ENCODE measurements around the gene DCUN1D2. TPM values are rescaled to one million over a fixed set of nuclear protein-coding genes. Genes with fewer than 3 reads are reported as not detected.
A peak's percentile ranks its signal among the peaks of the same experiment; 100 is the strongest.
"Not testable (repeated sequence)": the region's sequence is repeated elsewhere in the genome, so short reads cannot be mapped to it uniquely, and the experiment has no call there.

The DCUN1D2 gene
- total RNA-seq, 3 donors from 2014 or later, result 15.8 to 22.4 (median 16.4) TPM

- H3K36me3 ChIP-seq, result no peaks in the 10 kb centered on the region
- H3K27ac ChIP-seq, result no peak overlapping the region
- H3K9me3 ChIP-seq, result no peaks in the 10 kb centered on the region
- intact Hi-C loops (cut with DNase I; ENCODE audit: low total_unique reads), result loop anchor here (1.0 kb wide), 1 partner anchor 14 kb away; no protein-coding TSS in a partner anchor
- no peak overlapping the region for H3K4me3 ChIP-seq
- H3K4me1 ChIP-seq, result no peaks in the 10 kb centered on the region
- no peaks in the 10 kb centered on the region for H3K27me3 ChIP-seq
- no peak for DNase-seq (ENCODE audit: low spot score in 2 of 2)
- TF ChIP-seq, protein P1, sequence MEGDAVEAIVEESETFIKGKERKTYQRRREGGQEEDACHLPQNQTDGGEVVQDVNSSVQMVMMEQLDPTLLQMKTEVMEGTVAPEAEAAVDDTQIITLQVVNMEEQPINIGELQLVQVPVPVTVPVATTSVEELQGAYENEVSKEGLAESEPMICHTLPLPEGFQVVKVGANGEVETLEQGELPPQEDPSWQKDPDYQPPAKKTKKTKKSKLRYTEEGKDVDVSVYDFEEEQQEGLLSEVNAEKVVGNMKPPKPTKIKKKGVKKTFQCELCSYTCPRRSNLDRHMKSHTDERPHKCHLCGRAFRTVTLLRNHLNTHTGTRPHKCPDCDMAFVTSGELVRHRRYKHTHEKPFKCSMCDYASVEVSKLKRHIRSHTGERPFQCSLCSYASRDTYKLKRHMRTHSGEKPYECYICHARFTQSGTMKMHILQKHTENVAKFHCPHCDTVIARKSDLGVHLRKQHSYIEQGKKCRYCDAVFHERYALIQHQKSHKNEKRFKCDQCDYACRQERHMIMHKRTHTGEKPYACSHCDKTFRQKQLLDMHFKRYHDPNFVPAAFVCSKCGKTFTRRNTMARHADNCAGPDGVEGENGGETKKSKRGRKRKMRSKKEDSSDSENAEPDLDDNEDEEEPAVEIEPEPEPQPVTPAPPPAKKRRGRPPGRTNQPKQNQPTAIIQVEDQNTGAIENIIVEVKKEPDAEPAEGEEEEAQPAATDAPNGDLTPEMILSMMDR (IDR thresholded peaks at IDR 0.05), result no peak
- TF ChIP-seq POLR2AphosphoS5 (IDR thresholded peaks at IDR 0.05), result no peak
- TF ChIP-seq POLR2A (IDR thresholded peaks at IDR 0.05), result no peak
These were observed 14.6 kb downstream of the DCUN1D2 start for GRCh38 chr13:113475911-113476310.

DNA sequence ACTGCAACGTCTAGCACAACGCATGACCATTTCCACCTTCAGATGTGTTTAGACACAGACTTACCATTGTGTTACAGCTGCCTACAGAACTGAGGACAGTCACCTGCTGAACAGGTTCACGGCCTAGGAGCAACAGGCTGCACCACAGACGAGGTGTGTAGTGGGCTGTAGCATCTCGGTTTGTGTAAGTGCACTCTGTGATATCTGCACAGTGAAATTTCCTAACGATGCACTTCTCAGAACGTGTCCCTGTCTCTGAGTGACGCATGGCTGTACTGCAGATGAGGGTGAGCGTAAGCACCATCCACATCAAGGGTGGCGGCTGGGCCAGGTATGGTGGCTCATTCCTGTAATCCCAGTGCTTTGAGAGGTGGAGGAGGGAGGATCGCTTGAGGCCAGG lies 15.2 kb downstream of the DCUN1D2 start:
- no peak overlapping the region for H3K4me3 ChIP-seq
- H3K27me3 ChIP-seq, result no peaks in the 10 kb centered on the region
- no peaks in the 10 kb centered on the region for H3K9me3 ChIP-seq
- DNase-seq (ENCODE audit: low spot score in 2 of 2), result no peak
- no peaks in the 10 kb centered on the region for H3K36me3 ChIP-seq
- H3K27ac ChIP-seq, result no peak overlapping the region
- TF ChIP-seq POLR2AphosphoS5 (IDR thresholded peaks at IDR 0.05) (no peak), POLR2A (IDR thresholded peaks at IDR 0.05) (no peak)
- TF ChIP-seq, protein P1 (IDR thresholded peaks at IDR 0.05), result no peak
- intact Hi-C loops (cut with DNase I; ENCODE audit: low total_unique reads), result loop anchor here (1.0 kb wide), 1 partner anchor 13 kb away; no protein-coding TSS in a partner anchor
- H3K4me1 ChIP-seq, result no peaks in the 10 kb centered on the region

- TF ChIP-seq, protein P1 (IDR thresholded peaks at IDR 0.05), result no peak
- TF ChIP-seq POLR2AphosphoS5 (IDR thresholded peaks at IDR 0.05), result peak in 1 of 3 donors; percentile 31
- intact Hi-C loops (cut with DNase I; ENCODE audit: low total_unique reads), result no loop called here
- H3K27me3 ChIP-seq, result no peaks in the 10 kb centered on the region
- H3K27ac ChIP-seq, result no peak overlapping the region
- no peaks in the 10 kb centered on the region for H3K9me3 ChIP-seq
- H3K36me3 ChIP-seq, result no peaks in the 10 kb centered on the region
- H3K4me1 ChIP-seq, result no peaks in the 10 kb centered on the region
- peak in 1 of 2 donors; percentile 40 for DNase-seq (ENCODE audit: low spot score in 2 of 2)
- H3K4me3 ChIP-seq, result no peak overlapping the region
These were observed 16.3 kb downstream of the DCUN1D2 start for GRCh38 chr13:113474179-113474578.

GRCh38 chr13:113472355-113473025 lies 18.0 kb downstream of the DCUN1D2 start:
- H3K4me3 ChIP-seq, result no peak overlapping the region
- intact Hi-C loops (cut with DNase I; ENCODE audit: low total_unique reads), result no loop called here
- H3K36me3 ChIP-seq, result no peaks in the 10 kb centered on the region

GRCh38 chr13:113471844-113472243 lies 18.7 kb downstream of the DCUN1D2 start:
- Histone ChIP-seq H3K27ac (peak overlapping the region in 1 of 2 donors; percentile 55), H3K27me3 (no peaks in the 10 kb centered on the region), H3K36me3 (no peaks in the 10 kb centered on the region), H3K4me1 (no peaks in the 10 kb centered on the region), H3K4me3 (no peak overlapping the region), H3K9me3 (no peaks in the 10 kb centered on the region)
- TF ChIP-seq POLR2AphosphoS5 (IDR thresholded peaks at IDR 0.05) (no peak), POLR2A (IDR thresholded peaks at IDR 0.05) (no peak)
- TF ChIP-seq, protein P1 (IDR thresholded peaks at IDR 0.05), result no peak
- intact Hi-C loops (cut with DNase I; ENCODE audit: low total_unique reads), result no loop called here
- no peak for DNase-seq (ENCODE audit: low spot score in 2 of 2)

More at GRCh38 chr13:113472355-113473025, 18.0 kb downstream of the DCUN1D2 start:
- no peak for DNase-seq (ENCODE audit: low spot score in 2 of 2)
- Histone ChIP-seq H3K4me1 (no peaks in the 10 kb centered on the region), H3K9me3 (no peaks in the 10 kb centered on the region), H3K27me3 (no peaks in the 10 kb centered on the region), H3K27ac (peak overlapping the region in 1 of 2 donors; percentile 58)
- TF ChIP-seq, protein P1 (IDR thresholded peaks at IDR 0.05), result no peak
- no peak for TF ChIP-seq POLR2A (IDR thresholded peaks at IDR 0.05)

GRCh38 chr13:113470635-113471163 lies 19.8 kb downstream of the DCUN1D2 start:
- H3K9me3 ChIP-seq; DNase-seq (ENCODE audit: low spot score in 2 of 2); H3K27ac ChIP-seq; intact Hi-C loops (cut with DNase I; ENCODE audit: low total_unique reads); H3K4me3 ChIP-seq; H3K36me3 ChIP-seq; H3K27me3 ChIP-seq; H3K4me1 ChIP-seq: not testable (repeated sequence)

Measured in breast epithelium (tissue), 4 donors.